Thyroid gland (tissue), 4 donors: Measurements from ENCODE around the gene PPP1R8.

Experiments
- POLR2A ChIP-seq, 2 donors: fragments of 450-650 bp; IDR thresholded peaks; one replicate each; pipeline ENCODE4 v1.6.1; 2017; ENCODE audit warnings: antibody characterized with exemption in 2 of 2, mild to moderate bottlenecking in 2 of 2, moderate library complexity in 1 of 2
- TF ChIP-seq, protein P1 (sequence below), 6 experiments: fragments of 200-600 bp in 3 of 6; fragments of 450-650 bp in 3 of 6; sonication (generic) in 3 of 6; IDR thresholded peaks; one replicate each; pipeline ENCODE4 v1.5.1; 2016 to 2019; ENCODE audit warnings: antibody characterized with exemption in 6 of 6, mild to moderate bottlenecking in 2 of 6, inconsistent platforms in 1 of 6, moderate library complexity in 1 of 6

DNA sequence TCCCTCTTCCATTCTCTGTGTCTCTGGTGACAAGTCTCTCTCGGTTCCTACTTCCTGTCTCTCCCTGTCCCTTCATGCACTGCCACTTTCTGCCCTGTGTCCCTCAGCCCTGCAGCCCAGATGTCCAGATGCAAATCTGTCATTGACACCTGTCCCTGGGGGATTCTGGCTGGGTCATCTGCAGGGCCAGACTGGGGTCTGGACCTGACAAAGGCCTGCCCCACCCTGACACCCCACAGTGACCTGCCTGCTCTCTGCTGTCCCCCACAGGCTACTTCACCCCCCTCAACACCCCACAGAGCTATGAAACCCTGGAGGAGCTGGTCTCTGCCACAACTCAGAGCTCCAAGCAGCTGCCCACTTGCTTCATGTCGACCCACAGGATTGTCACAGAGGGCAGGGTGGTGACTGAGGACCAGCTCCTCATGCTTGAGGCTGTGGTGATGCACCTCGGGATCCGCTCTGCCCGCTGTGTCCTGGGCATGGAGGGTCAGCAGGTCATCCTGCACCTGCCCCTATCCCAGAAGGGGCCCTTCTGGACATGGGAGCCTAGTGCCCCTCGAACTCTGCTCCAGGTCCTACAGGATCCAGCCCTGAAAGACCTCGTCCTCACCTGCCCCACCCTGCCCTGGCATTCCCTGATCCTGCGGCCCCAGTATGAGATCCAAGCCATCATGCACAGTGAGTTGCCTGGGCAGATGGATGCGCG is 48.9 kb downstream of the PPP1R8 start:
- TF ChIP-seq, protein P1, sequence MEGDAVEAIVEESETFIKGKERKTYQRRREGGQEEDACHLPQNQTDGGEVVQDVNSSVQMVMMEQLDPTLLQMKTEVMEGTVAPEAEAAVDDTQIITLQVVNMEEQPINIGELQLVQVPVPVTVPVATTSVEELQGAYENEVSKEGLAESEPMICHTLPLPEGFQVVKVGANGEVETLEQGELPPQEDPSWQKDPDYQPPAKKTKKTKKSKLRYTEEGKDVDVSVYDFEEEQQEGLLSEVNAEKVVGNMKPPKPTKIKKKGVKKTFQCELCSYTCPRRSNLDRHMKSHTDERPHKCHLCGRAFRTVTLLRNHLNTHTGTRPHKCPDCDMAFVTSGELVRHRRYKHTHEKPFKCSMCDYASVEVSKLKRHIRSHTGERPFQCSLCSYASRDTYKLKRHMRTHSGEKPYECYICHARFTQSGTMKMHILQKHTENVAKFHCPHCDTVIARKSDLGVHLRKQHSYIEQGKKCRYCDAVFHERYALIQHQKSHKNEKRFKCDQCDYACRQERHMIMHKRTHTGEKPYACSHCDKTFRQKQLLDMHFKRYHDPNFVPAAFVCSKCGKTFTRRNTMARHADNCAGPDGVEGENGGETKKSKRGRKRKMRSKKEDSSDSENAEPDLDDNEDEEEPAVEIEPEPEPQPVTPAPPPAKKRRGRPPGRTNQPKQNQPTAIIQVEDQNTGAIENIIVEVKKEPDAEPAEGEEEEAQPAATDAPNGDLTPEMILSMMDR (IDR thresholded peaks at IDR 0.05): no peak
- no peak for TF ChIP-seq POLR2A (IDR thresholded peaks at IDR 0.05)
